22Rv1 (cell line): ENCODE data around the gene ZNRF1.

Experiments used
- CTCF ChIP-seq: fragments of 450-650 bp; IDR thresholded peaks from 2 replicates; pipeline ENCODE4 v1.5.1; 2017; ENCODE audit warnings: mild to moderate bottlenecking
- ZFX ChIP-seq: fragments of 450-650 bp; IDR thresholded peaks from 2 replicates; pipeline ENCODE4 v1.6.1; 2017; ENCODE audit warnings: antibody characterized with exemption, borderline replicate concordance

GRCh38 chr16:75017670-75018525 lies 19.1 kb downstream of the ZNRF1 start:
- TF ChIP-seq CTCF (no peak), ZFX (no peak)
